Adipocyte (in vitro differentiated cells): ENCODE results near the gene INPP5B.
"Not testable (repeated sequence)": the region's sequence is repeated elsewhere in the genome, so short reads cannot be mapped to it uniquely, and the experiment has no call there.

Source experiments
- DNase-seq: peaks from one replicate; pipeline ENCODE4 v3.0.0-alpha.2; 2015; ENCODE audit warnings: low read depth
- H3K27me3 ChIP-seq: replicated peaks from 2 replicates; pipeline ENCODE4 v1.7.0; 2013; ENCODE audit warnings: mild to moderate bottlenecking, low read length, moderate library complexity; ENCODE audit not compliant: control insufficient read depth, insufficient read depth
- H3K36me3 ChIP-seq: 2 replicates; pipeline ENCODE4 v1.7.0; 2013; ENCODE audit warnings: low read length, mild to moderate bottlenecking, moderate library complexity; ENCODE audit not compliant: control insufficient read depth, insufficient read depth, severe bottlenecking
- H3K4me1 ChIP-seq: 2 replicates; pipeline ENCODE4 v1.7.0; 2013; ENCODE audit warnings: mild to moderate bottlenecking, low read length, moderate library complexity; ENCODE audit not compliant: control insufficient read depth, insufficient read depth
- H3K4me3 ChIP-seq: 2 replicates; pipeline ENCODE4 v1.7.0; 2013; ENCODE audit warnings: mild to moderate bottlenecking, low read length, moderate library complexity
- H3K9ac ChIP-seq: 2 replicates; pipeline ENCODE4 v1.7.0; 2013; ENCODE audit warnings: mild to moderate bottlenecking, low read length, moderate library complexity
- H3K9me3 ChIP-seq: 2 replicates; pipeline ENCODE4 v1.7.0; 2013; ENCODE audit warnings: mild to moderate bottlenecking, low read length, moderate library complexity; ENCODE audit not compliant: control insufficient read depth

Gene INPP5B

DNA sequence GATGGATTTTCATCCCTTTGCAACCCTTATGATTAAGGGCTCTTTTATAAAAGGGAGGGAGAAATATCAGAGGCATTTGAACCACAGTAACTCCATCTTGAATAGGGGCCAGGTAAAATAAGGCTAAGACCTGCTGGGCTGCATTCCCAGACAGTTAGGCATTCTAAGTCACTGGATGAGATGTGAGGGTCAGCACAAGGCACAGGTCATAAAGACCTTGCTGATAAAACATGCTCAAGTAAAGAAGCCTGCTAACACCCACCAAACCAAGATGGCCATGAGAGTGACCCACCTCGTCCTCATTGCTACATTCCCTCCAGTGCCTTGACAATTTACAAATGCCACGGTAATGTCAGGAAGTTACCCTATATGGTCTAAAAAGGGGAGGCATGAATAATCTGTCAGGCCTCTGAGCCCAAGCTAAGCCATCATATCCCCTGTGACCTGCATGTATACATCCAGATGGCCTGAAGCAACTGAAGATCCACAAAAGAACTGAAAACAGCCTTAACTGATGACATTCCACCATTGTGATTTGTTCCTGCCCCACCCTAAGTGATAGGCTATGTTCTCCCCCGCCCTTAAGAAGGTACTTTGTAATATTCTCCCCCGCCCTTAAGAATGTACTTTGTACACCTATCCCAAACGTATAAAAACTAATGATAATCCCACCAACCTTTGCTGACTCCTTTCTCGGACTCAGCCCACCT is 39.3 kb downstream of the INPP5B start:
- H3K4me3 ChIP-seq, DNase-seq, H3K27me3 ChIP-seq, H3K4me1 ChIP-seq, H3K9ac ChIP-seq, H3K9me3 ChIP-seq: not testable (repeated sequence)
- peaks cover 23% of the 10 kb centered on the region for H3K36me3 ChIP-seq

DNA sequence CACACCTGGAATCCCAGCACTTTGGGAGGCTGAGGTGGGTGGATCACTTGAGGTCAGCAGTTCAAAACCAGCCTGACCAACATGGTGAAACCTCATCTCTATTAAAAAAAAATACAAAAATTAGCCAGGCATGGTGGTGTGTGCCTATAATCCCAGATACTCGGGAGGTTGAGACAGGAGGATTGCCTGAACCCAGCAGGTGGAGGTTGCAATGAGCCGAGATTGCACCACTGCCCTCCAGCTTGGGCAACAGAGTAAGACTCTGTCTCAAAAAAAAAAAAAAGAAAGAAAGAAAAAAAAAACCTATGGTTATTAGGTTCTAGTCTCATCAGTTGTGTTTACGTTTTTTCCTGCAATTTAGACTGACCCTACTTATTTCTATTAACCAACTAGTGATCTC is 40.3 kb downstream of the INPP5B start:
- H3K4me1 ChIP-seq, H3K9me3 ChIP-seq, H3K9ac ChIP-seq, H3K27me3 ChIP-seq, DNase-seq, H3K4me3 ChIP-seq: not testable (repeated sequence)
- peaks cover 25% of the 10 kb centered on the region for H3K36me3 ChIP-seq

DNA sequence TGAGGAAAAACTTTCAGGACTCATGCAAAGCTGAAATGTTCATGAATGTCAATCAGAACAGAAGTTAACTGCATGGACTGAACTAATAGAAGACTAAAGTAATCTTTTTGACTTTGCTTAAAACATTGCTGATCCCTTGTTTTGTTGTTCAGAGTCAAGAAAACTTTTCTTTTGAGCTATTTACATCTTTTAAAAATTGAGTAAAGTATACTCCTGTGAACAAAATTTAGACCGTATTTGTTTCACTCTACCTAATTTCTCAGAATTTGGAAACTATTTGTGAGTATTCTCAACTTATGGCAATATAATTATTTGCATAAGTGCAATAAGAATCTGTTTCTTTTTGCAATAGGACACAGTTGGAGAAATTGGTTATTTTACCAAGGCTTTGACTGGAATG is 41.1 kb downstream of the INPP5B start:
- H3K9me3 ChIP-seq, result peaks cover 6% of the 10 kb centered on the region
- H3K27me3 ChIP-seq, result no peaks in the 10 kb centered on the region
- no peak overlapping the region for H3K9ac ChIP-seq
- H3K36me3 ChIP-seq, result peaks cover 26% of the 10 kb centered on the region
- H3K4me1 ChIP-seq, result peaks cover 4% of the 10 kb centered on the region
- H3K4me3 ChIP-seq, result no peak overlapping the region
- no peak for DNase-seq

DNA sequence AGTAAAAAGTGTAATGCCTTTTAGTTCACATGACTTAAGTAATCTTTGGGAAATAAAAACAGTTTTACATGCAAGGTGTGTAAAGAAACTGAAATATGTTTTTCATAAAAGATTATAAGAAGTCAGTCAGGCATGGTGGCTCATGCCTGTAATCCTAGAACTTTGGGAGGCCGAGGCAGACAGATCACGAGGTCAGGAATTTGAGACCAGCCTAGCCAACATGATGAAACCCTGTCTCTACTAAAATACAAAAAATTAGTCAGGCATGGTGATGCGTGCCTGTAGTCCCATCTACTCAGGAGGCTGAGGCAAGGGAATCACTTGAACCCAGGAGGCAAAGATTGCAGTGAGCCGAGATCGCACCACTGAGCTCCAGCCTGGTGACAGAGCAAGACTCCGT is 42.9 kb downstream of the INPP5B start:
- H3K4me3 ChIP-seq, H3K9ac ChIP-seq, H3K4me1 ChIP-seq, H3K27me3 ChIP-seq, H3K9me3 ChIP-seq: not testable (repeated sequence)
- peaks cover 26% of the 10 kb centered on the region for H3K36me3 ChIP-seq
- peak; percentile 53 for DNase-seq

DNA sequence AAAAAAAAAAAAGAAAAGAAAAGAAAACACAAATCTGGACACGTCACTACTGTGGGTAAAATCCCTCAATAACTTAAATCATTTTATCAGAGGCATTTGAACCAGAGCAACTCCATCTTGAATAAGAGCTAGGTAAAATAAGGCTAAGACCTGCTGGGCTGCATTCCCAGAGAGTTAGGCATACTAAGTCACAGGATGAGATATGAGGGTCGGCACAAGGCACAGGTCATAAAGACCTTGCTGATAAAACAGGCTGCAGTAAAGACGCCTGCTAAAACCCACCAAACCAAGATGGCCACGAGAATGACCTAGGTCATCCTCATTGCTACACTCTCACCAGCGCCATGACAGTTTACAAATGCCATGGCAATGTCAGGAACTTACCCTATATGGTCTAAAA is 43.9 kb downstream of the INPP5B start:
- Histone ChIP-seq H3K9me3 (peaks cover 6% of the 10 kb centered on the region), H3K27me3 (no peaks in the 10 kb centered on the region), H3K36me3 (peaks cover 26% of the 10 kb centered on the region), H3K4me3 (no peak overlapping the region), H3K4me1 (peaks cover 4% of the 10 kb centered on the region), H3K9ac (no peak overlapping the region)
- no peak for DNase-seq

DNA sequence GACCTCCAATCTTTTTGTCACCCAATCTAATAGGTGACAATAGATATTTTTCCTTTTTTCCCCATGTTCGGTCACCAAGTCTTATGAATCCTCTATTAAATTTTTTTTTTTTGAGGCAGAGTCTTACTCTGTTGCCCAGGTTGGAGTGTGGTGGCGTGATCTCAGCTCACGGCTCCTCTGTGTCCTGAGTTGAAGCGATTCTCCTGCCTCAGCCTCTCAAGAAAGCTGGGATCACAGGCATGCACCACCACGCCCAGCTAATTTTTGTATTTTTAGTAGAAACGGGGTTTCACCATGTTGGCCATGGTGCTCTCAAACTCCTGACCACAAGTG is 45.0 kb downstream of the INPP5B start:
- Histone ChIP-seq H3K9me3 (peaks cover 6% of the 10 kb centered on the region), H3K4me3 (no peak overlapping the region), H3K27me3 (no peaks in the 10 kb centered on the region), H3K4me1 (peaks cover 4% of the 10 kb centered on the region), H3K36me3 (peaks cover 26% of the 10 kb centered on the region), H3K9ac (no peak overlapping the region)
- DNase-seq, result no peak

DNA sequence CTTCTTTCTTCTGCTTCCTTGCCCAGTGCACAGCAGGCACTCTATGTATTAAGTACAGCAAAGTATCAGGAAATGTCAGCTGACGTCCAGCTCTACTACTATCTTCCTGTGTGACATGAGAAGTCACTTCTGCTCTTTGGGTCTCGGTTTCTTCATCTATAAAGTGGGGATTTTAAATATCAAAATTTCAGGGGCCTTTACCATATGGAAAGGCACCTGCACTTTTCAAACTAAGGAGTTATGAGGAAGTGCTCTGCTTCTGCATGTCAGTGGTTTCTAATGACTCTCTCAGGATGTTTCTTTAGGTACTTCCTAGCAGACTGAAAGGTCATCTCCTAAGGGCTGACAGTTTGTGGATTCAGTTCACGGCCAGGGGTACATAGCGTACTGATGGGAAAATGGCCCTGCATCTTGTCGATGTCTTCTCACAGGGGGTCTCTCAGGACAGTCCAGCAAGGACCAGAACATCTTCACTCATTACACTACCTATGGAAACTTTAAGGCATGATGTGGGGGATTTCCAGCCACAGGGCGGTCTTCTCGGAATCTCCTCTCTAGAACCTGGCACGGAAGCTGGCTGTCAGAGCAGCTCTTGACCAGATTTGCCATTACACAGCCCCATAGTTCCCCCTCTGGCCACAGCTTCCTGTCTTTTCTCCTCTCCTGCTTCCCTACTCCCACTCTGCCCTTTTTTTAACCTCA is 45.5 kb downstream of the INPP5B start:
- Histone ChIP-seq H3K27me3 (no peaks in the 10 kb centered on the region), H3K4me1 (peaks cover 4% of the 10 kb centered on the region), H3K9ac (no peak overlapping the region), H3K36me3 (peaks cover 23% of the 10 kb centered on the region), H3K9me3 (peaks cover 6% of the 10 kb centered on the region), H3K4me3 (no peak overlapping the region)
- DNase-seq, result no peak

DNA sequence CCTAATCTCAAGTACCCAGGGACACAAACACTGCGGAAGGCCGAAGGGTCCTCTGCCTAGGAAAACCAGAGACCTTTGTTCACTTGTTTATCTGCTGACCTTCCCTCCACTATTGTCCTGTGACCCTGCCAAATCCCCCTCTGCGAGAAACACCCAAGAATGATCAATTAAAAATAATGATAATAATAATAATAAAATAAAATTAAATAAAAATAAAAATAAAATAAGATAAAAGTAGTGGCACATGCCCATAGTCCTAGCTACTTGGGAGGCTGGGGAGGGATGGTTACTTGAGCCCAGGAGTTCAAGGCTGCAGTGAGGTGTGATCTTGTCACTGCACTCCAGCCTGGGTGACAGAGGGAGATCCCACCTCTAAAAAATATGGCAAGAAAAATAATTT is 49.3 kb downstream of the INPP5B start:
- DNase-seq, H3K4me3 ChIP-seq, H3K9ac ChIP-seq, H3K9me3 ChIP-seq, H3K27me3 ChIP-seq, H3K4me1 ChIP-seq: not testable (repeated sequence)
- peaks cover 22% of the 10 kb centered on the region for H3K36me3 ChIP-seq

DNA sequence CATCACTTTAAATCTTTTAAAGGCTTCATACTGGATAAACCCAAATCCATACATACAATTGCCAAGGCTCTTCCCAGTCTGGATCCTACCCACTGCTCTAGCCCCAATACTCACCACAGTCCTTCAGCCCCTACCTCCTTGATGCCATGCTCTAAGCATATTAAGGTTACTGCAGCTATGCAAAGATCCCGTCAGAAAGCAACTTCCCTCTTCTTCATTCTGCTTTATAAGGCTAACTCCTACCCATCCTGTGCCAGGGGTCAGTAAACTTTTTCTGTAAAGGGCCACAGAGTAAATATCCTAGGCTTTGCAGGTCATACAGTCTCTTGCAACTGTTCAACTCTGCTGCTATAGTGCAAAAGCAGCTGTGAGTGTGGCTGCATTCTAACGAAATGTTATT is 53.2 kb downstream of the INPP5B start:
- Histone ChIP-seq H3K36me3 (peaks cover 37% of the 10 kb centered on the region), H3K4me3 (no peak overlapping the region), H3K9ac (no peak overlapping the region), H3K9me3 (peaks cover 4% of the 10 kb centered on the region), H3K27me3 (no peaks in the 10 kb centered on the region), H3K4me1 (peaks cover 12% of the 10 kb centered on the region)
- no peak for DNase-seq

DNA sequence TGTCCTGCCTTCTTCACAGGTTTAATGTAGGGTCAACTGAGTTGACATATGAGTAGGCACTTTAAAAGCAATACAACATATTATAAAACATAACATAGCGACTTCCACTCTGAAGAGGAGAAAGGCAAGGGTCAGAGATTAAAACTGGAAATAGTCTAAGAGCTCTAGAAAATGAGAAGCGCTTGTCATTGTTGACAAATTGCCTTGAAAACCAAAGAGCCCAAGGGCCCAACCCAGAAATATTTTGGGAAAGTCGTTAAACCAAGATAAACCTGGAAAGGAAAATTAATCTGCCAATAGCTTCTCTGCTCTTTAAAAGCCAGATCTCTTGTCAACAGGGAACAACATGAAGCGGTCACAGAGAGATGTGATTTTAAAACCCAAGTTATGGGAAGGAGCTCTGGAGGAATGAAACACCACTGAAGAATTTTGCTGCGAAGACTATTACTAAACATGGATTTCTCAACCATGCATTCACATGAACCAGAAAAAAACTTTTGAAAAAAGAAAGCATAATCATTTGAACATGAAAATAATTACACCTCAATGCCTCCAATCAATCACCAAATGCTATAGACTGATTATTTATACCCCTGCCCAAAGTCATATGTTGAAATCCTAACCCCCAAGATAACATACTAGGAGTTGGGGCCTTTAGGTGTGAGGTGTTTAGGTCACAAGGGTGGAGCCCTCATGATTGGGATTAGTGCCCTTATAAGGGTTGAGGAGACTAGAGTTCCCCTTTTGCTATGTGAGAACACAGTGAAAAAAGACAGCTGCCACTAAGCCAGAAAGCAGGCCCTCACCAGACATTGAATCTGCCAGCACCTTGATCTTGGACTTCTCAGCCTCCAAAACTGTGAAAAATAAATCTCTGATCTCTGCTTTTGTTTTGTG is 54.5 kb downstream of the INPP5B start:
- Histone ChIP-seq H3K36me3 (peaks cover 49% of the 10 kb centered on the region), H3K4me1 (peaks cover 12% of the 10 kb centered on the region), H3K27me3 (no peaks in the 10 kb centered on the region), H3K4me3 (peak overlapping the region; percentile 44), H3K9me3 (peaks cover 4% of the 10 kb centered on the region), H3K9ac (peak overlapping the region; percentile 39)
- DNase-seq, result peak; percentile 71

DNA sequence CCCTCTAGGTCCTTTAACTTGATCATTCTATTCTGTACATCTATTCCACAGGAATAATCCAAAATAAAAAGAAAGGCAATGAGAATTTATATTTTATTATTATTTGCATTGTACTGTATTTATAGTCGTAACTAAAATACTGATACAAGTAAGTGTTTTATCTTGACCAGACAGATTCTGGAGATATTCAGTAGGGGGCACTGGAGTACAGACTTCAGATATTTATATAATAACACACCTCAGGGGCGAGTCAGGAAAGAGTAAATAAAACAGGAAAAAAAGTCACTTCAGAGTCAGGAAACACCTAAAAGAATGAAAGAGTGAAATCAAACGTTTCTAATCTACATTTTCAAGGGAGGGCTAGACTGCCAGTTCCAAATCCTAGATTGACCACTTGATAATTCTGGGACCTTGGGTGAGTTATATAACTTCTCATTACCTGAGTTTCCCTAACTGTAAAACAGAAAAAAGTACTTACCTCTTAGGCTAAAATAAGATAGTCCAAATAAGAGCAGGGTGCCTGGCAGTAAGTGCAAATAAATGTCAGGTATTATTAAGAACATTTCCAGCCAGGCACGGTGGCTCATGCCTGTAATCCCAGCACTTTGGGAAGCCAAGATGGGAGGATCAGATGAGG is 56.4 kb downstream of the INPP5B start:
- Histone ChIP-seq H3K4me3 (no peak overlapping the region), H3K36me3 (peaks cover 68% of the 10 kb centered on the region), H3K4me1 (peaks cover 12% of the 10 kb centered on the region), H3K9ac (peak overlapping the region; percentile 42), H3K27me3 (no peaks in the 10 kb centered on the region), H3K9me3 (peaks cover 4% of the 10 kb centered on the region)
- DNase-seq, result peak; percentile 49
